ENCODE measurements around the gene INTS15. TPM values are rescaled to one million over a fixed set of nuclear protein-coding genes. Genes with fewer than 3 reads are reported as not detected.
A peak's percentile ranks its signal among the peaks of the same experiment; 100 is the strongest.

INTS15 gene
- 10 to 100 TPM; 42.8 to 47.3 TPM for total RNA-seq

GRCh38 chr7:6589829-6590644 lies at the start of gene INTS15:
INTS15 (plus strand) TSS chr7:6590021; CDS start chr7:6590284, 263 bp downstream.
- DNase-seq (peak; percentile 95), ATAC-seq (ENCODE audit: low read depth) (peak; percentile 90)
- H3K9me3 Mint-ChIP-seq, result no peaks in the 10 kb centered on the region
- H3K4me3 Mint-ChIP-seq, result peak within 1 kb of the TSS; percentile 99
- peaks cover 27% of the 10 kb centered on the region for H3K36me3 Mint-ChIP-seq
- POLR2A ChIA-PET, result interaction anchor here (0.7 to 1.8 kb wide), 8 partner anchors 9 to 136 kb away, joined by 3 to 8 read pairs (median 4); partner anchors contain the start of gene ZNF316
- no peaks in the 10 kb centered on the region for H3K27me3 Mint-ChIP-seq
- H3K4me1 Mint-ChIP-seq, result peaks cover 14% of the 10 kb centered on the region
- peak within 1 kb of the TSS; percentile 94 for H3K27ac Mint-ChIP-seq

GRCh38 chr7:6542368-6542767 lies 47.5 kb upstream of the INTS15 start:
- Mint-ChIP-seq H3K27ac (no peak overlapping the region), H3K36me3 (no peaks in the 10 kb centered on the region), H3K4me1 (peaks cover 3% of the 10 kb centered on the region), H3K9me3 (no peaks in the 10 kb centered on the region), H3K4me3 (no peak overlapping the region), H3K27me3 (peaks cover 13% of the 10 kb centered on the region)
- POLR2A ChIA-PET, result no interaction called here
- DNase-seq (no peak), ATAC-seq (ENCODE audit: low read depth) (no peak)

- Mint-ChIP-seq H3K4me1 (peaks cover 3% of the 10 kb centered on the region), H3K27me3 (peaks cover 2% of the 10 kb centered on the region), H3K36me3 (no peaks in the 10 kb centered on the region), H3K4me3 (no peak overlapping the region), H3K9me3 (no peaks in the 10 kb centered on the region), H3K27ac (no peak overlapping the region)
- no peak for DNase-seq
- no peak for ATAC-seq (ENCODE audit: low read depth)
- POLR2A ChIA-PET, result interaction anchor here (0.6 to 0.7 kb wide), 2 partner anchors 9 to 35 kb away, joined by 4 read pairs; no protein-coding TSS in a partner anchor
Observed at GRCh38 chr7:6545398-6546126, 44.3 kb upstream of the INTS15 start.

- Mint-ChIP-seq H3K4me3 (no peak overlapping the region), H3K4me1 (peaks cover 3% of the 10 kb centered on the region)
- no peak for ATAC-seq (ENCODE audit: low read depth)
Observed at GRCh38 chr7:6546498-6547251, 43.1 kb upstream of the INTS15 start.

GRCh38 chr7:6547400-6547799 lies 42.4 kb upstream of the INTS15 start:
- Mint-ChIP-seq H3K36me3 (no peaks in the 10 kb centered on the region), H3K27ac (no peak overlapping the region), H3K9me3 (no peaks in the 10 kb centered on the region), H3K4me3 (no peak overlapping the region), H3K27me3 (no peaks in the 10 kb centered on the region), H3K4me1 (peaks cover 3% of the 10 kb centered on the region)
- POLR2A ChIA-PET, result interaction anchor here (0.6 kb wide), 1 partner anchor 1234 kb away, joined by 3 read pairs; no protein-coding TSS in a partner anchor
- ATAC-seq (ENCODE audit: low read depth), result no peak
- DNase-seq, result no peak

More at GRCh38 chr7:6546498-6547251, 43.1 kb upstream of the INTS15 start:
- Mint-ChIP-seq H3K9me3 (no peaks in the 10 kb centered on the region), H3K27ac (no peak overlapping the region), H3K27me3 (no peaks in the 10 kb centered on the region), H3K36me3 (no peaks in the 10 kb centered on the region)
- POLR2A ChIA-PET, result interaction anchor here (0.7 kb wide), 2 partner anchors 22 to 36 kb away, joined by 3 to 4 read pairs; no protein-coding TSS in a partner anchor
- no peak for DNase-seq

GRCh38 chr7:6551016-6551511 lies 38.8 kb upstream of the INTS15 start, which contains the start of gene GRID2IP:
GRID2IP (minus strand) TSS chr7:6551461; CDS start chr7:6551436, 25 bp downstream.
- Mint-ChIP-seq H3K4me3 (no peak within 1 kb of the TSS), H3K4me1 (peaks cover 7% of the 10 kb centered on the region), H3K36me3 (peaks cover 2% of the 10 kb centered on the region), H3K27me3 (no peaks in the 10 kb centered on the region), H3K27ac (no peak within 1 kb of the TSS), H3K9me3 (no peaks in the 10 kb centered on the region)
- POLR2A ChIA-PET, result no interaction called here
- ATAC-seq (ENCODE audit: low read depth), result no peak
- no peak for DNase-seq

- peaks cover 7% of the 10 kb centered on the region for H3K4me1 Mint-ChIP-seq
- POLR2A ChIA-PET, result interaction anchor here (0.7 kb wide), 1 partner anchor 8 kb away, joined by 4 read pairs; no protein-coding TSS in a partner anchor
- H3K27me3 Mint-ChIP-seq, result no peaks in the 10 kb centered on the region
- peaks cover 2% of the 10 kb centered on the region for H3K36me3 Mint-ChIP-seq
- H3K27ac Mint-ChIP-seq, result no peak overlapping the region
- no peak overlapping the region for H3K4me3 Mint-ChIP-seq
- no peak for DNase-seq
- H3K9me3 Mint-ChIP-seq, result no peaks in the 10 kb centered on the region
- ATAC-seq (ENCODE audit: low read depth), result no peak
Observed at GRCh38 chr7:6553448-6554044, 36.3 kb upstream of the INTS15 start.

- peaks cover 2% of the 10 kb centered on the region for H3K36me3 Mint-ChIP-seq
- H3K4me1 Mint-ChIP-seq, result peaks cover 7% of the 10 kb centered on the region
- peaks cover 2% of the 10 kb centered on the region for H3K27me3 Mint-ChIP-seq
- H3K27ac Mint-ChIP-seq, result peak overlapping the region; percentile 92
- ATAC-seq (ENCODE audit: low read depth) (peak; percentile 56), DNase-seq (no peak)
- H3K9me3 Mint-ChIP-seq, result no peaks in the 10 kb centered on the region
- POLR2A ChIA-PET, result interaction anchor here (1.2 kb wide), 1 partner anchor 35 kb away, joined by 6 read pairs; the partner anchor contains the start of gene INTS15
- H3K4me3 Mint-ChIP-seq, result peak overlapping the region; percentile 73
Observed at GRCh38 chr7:6554848-6555247, 35.0 kb upstream of the INTS15 start.

GRCh38 chr7:6556196-6556595 lies 33.6 kb upstream of the INTS15 start:
- no peak overlapping the region for H3K4me3 Mint-ChIP-seq
- H3K27me3 Mint-ChIP-seq, result peaks cover 2% of the 10 kb centered on the region
- POLR2A ChIA-PET, result interaction anchor here (0.6 to 0.7 kb wide), 2 partner anchors 26 to 398 kb away, joined by 4 to 6 read pairs; no protein-coding TSS in a partner anchor
- peaks cover 2% of the 10 kb centered on the region for H3K36me3 Mint-ChIP-seq
- no peak for DNase-seq
- ATAC-seq (ENCODE audit: low read depth), result no peak
- H3K4me1 Mint-ChIP-seq, result peaks cover 7% of the 10 kb centered on the region
- no peaks in the 10 kb centered on the region for H3K9me3 Mint-ChIP-seq
- H3K27ac Mint-ChIP-seq, result no peak overlapping the region

GRCh38 chr7:6558837-6559236 lies 31.0 kb upstream of the INTS15 start:
- ATAC-seq (ENCODE audit: low read depth), result peak; percentile 37
- no peak for DNase-seq

GRCh38 chr7:6559896-6560295 lies 29.9 kb upstream of the INTS15 start:
- ATAC-seq (ENCODE audit: low read depth) (no peak), DNase-seq (no peak)
- Mint-ChIP-seq H3K4me3 (no peak overlapping the region), H3K36me3 (peaks cover 2% of the 10 kb centered on the region), H3K9me3 (no peaks in the 10 kb centered on the region), H3K4me1 (peaks cover 2% of the 10 kb centered on the region), H3K27me3 (peaks cover 2% of the 10 kb centered on the region), H3K27ac (no peak overlapping the region)
- POLR2A ChIA-PET, result interaction anchor here (1.3 kb wide), 1 partner anchor 49 kb away, joined by 3 read pairs; no protein-coding TSS in a partner anchor

More at GRCh38 chr7:6558837-6559236, 31.0 kb upstream of the INTS15 start:
- Mint-ChIP-seq H3K36me3 (peaks cover 2% of the 10 kb centered on the region), H3K4me3 (no peak overlapping the region), H3K27ac (no peak overlapping the region), H3K27me3 (peaks cover 2% of the 10 kb centered on the region), H3K4me1 (peaks cover 7% of the 10 kb centered on the region), H3K9me3 (no peaks in the 10 kb centered on the region)
- POLR2A ChIA-PET, result interaction anchor here (0.6 to 1.3 kb wide), 7 partner anchors 17 to 177 kb away, joined by 3 to 7 read pairs (median 3); no protein-coding TSS in a partner anchor

GRCh38 chr7:6562106-6562505 lies 27.7 kb upstream of the INTS15 start:
- Mint-ChIP-seq H3K27me3 (peaks cover 2% of the 10 kb centered on the region), H3K27ac (no peak overlapping the region), H3K36me3 (no peaks in the 10 kb centered on the region), H3K4me3 (no peak overlapping the region), H3K4me1 (peaks cover 2% of the 10 kb centered on the region), H3K9me3 (no peaks in the 10 kb centered on the region)
- ATAC-seq (ENCODE audit: low read depth), result no peak
- POLR2A ChIA-PET, result interaction anchor here (0.7 kb wide), 2 partner anchors 44 to 53 kb away, joined by 3 read pairs; no protein-coding TSS in a partner anchor
- no peak for DNase-seq

Data from activated naive CD8-positive, alpha-beta T cell treated with anti-CD3 and anti-CD28 coated beads, Interleukin-2, amount 10 ng/mL, durations not matched to agents 7 days and 5 days (primary cell).